ENCODE results near the gene PKHD1.

- no peak for TF ChIP-seq POLR2A (IDR thresholded peaks at IDR 0.05)
- no peak for TF ChIP-seq CTCF (IDR thresholded peaks at IDR 0.05)
- TF ChIP-seq EP300 (IDR thresholded peaks at IDR 0.05; ENCODE audit: low read depth): no peak
- no peak for TF ChIP-seq POLR2AphosphoS5 (IDR thresholded peaks at IDR 0.05)
These were observed 135.5 kb downstream of the PKHD1 start for GRCh38 chr6:51951924-51952323.
